HG03520 (cell line): Measurements from ENCODE around the gene TANGO2.

ENCODE experiments used
- ATAC-seq: cut with Tn5 transposase; IDR thresholded peaks from one replicate; pipeline ENCODE4 v1.9.1; 2021; ENCODE audit warnings: mild to moderate bottlenecking, moderate library complexity; ENCODE audit not compliant: unreplicated experiment

TANGO2 gene

GRCh38 chr22:20011123-20011992 is 9.6 kb upstream of the TANGO2 start:
- no peak for ATAC-seq

DNA sequence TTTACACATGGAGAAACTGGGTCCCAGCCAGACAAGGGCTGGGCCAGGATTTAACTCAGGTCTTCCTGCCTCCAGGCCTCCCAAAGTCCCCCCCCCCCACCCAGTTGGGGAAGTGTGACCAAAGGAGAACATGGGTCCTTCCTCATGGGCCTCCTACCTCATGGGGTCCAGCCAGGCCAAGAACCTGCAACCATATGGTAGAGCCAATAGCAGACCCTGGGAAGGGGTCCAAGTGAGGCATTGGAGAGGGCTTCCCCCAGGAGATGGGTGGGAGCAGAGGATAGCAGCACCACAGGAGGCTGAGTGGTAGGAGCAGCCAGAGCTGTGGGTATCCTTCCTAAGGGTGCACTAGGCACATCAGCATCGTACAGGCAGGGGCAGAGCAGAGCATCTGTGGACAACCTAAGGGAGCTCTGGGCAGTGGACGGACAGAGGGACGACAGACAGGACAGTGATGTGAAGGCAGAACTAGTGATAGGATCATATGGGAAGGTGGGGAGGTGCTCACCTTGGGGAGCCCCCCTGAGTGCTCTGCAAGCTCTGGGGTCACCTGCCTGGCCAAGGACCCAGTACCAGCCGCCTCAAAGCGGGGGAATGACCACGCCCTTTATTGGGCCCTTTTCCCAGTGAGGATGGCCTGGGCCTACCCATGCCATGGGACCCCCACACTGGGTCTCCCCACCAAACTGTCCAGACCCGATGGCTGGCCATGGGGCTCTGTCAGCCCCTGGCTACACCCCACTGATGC is 8.7 kb upstream of the TANGO2 start:
- ATAC-seq, result no peak

GRCh38 chr22:20012741-20013331 is 8.1 kb upstream of the TANGO2 start:
- ATAC-seq, result no peak

- ATAC-seq, result no peak
These were observed 7.5 kb upstream of the TANGO2 start for GRCh38 chr22:20013382-20013871.

- ATAC-seq, result no peak
These were observed 6.3 kb upstream of the TANGO2 start for GRCh38 chr22:20014526-20015186.

DNA sequence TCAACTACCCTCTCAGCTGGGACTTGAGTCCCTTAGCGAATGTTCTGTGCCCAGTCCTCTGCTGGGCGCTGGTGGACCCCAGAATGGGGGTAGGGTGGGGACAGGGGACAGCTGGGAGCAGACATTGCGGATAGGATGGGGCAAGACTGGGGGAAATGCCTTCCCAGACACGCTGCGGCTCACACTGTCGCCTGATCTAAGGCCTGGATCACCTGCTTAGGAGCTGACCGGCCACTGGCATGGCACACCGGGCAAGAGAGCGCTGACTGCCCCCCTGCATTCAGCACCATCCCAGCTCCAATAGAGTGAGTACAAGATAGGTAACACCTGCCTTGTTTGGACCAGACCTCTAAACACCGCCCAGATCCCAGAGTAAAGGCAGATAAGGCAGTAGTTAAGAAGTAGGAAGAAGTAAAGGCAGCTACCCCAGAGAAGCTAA is 5.7 kb upstream of the TANGO2 start:
- ATAC-seq, result no peak

DNA sequence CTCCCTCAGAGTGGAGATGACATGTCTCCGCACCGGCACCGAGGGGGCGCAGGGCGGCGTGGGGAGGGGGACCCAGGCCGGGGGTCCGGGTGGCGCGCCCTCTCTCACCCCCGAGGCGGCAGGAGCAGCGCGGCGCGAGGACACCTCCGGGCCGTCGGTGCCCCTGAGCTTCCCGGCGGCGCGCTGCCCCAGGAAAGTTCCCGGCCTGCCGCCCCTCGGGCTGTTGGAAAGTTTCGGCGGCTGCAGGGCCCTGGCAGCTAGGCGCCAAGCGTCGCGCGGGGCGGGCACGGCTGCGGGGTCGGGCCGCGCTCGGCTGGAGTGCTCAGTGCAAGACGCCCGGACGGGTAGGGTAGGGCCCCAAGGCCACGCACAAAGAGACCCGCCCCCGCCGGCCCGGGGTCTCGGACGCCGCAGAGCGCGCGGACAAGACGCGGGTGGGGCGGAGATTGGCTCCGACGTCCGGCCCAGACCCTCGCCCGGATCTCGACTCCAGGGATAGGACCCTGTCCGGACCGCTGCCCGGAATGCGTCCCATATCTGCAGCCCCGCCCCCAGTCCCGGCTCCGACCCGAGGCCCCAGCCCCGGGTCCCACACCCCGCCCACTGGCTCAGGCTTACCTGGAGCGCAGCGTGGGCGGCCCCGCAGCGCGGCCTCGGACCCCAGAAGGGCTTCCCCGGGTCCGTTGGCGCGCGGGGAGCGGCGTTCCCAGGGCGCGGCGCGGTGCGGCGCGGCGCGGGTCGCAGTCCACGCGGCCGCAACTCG is 4.8 kb upstream of the TANGO2 start:
- ATAC-seq, result no peak

GRCh38 chr22:20016734-20017621 is 3.9 kb upstream of the TANGO2 start, which contains the start of gene ARVCF:
ARVCF (minus strand) TSS chr22:20016823; CDS start chr22:19990794, 26,029 bp downstream.
- peak; percentile 69 for ATAC-seq

DNA sequence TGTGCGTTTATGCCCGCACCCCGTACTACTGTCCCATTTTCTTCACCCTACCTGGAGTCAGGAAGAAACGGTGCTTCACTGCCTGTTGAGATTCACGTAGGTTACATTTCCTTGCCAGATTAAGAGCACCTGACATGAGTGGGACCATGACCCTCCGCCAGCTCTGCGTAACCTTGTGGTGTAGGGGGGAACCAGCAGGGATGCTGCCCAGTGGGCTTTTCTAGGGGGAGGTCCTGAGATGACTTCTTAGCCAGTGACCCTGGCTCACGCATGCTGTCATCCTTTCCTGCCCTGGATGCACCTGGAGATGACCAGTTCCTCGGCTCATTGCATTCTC is 3.3 kb upstream of the TANGO2 start:
- no peak for ATAC-seq

DNA sequence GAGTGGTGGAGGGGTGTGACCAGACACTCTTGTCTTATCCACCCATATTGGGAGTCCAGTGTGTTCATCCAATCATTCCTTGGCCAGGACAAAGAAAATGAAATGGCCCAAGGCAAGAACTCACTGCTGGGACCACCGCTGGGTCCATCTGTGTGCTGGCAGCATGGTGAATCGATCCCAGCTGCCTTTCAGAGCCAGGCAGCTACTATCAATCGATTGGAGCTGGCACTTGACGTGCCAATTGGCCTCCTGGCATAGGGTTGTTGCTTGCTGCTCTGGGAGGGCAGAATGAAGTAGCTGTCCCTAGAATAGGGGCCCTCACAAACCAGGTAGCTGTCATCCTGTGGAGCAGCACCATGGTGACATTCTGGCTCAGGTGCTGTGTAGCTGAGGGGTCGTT is 2.9 kb upstream of the TANGO2 start:
- no peak for ATAC-seq

DNA sequence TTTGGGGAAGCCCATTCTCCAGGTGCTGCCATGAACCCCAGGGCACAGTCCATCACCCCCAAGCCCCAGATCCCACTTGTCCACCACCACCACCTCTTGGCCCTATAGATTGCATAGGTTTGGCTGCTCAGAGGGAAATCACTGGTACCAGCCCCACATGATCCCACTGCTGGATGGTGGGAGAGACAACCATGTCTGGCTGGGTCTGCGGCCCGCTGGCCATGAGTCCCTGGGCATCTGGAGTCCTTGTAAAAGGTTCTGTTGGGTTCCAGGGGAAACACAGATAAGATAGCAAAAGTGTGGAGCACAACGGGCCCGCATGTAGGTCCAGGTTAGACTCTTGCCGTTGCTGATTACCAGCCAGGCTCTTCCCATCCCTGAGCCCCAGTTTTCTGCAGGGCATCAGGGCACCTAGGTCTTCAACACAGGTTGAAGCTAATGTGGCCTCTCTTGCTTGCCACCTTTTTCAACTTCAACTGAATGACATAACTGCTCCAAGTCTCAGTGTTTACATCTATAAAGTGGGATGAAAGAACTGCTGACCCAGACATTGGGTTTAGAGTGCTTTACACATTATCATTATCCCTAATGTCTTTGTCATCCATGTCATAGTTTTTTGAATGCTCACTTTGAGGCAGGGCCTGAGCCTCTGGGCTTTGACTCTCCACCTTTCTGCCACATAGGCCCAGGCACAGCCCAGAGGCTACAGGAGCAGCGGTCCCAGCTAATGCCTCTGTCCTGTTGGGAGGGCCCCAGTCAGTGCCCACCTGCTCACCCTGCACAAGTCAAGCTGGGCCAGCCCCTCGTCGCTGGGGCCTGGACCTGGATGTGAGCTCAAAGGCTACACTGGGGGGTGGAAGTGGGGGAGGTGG is 1.0 kb upstream of the TANGO2 start:
- no peak for ATAC-seq

GRCh38 chr22:20021196-20022181 is 579 bp downstream of the TANGO2 start:
- ATAC-seq, result no peak

DNA sequence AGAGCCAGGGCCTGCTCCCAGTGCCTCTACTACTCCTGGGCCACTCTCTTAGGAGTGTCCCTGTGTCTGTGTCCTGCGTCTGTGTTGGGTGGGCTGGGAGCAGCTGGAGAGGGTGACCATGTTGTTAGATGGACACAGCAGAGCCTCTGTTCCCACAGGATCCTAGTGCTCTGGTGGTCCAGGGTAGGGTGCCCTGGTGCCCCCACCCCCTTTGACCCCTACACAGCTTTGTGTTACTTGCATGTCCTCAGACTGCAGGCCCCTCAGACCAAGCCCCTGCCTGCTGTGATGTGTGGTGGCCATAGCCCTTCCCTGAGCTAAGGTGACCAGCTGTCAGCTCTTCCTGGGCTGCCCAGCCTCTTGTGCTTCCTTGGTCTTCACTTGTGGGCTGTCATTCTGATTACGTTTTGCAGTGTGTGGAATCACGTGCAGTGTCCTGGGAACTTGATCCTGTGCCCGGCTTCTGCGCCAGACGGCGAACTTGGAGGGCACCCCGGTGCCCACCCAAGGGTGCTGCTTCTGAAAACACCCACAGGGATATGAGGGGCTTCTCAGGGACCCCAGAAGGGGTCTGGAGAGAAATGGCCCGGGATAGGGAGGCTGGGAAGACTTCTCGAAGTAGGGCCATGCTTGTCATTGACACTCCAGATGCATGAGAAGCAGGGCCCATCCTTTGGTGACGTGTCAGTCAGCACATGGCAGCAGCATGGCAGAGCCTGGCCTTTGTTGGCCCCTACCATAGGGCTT is 1.5 kb downstream of the TANGO2 start:
- ATAC-seq, result no peak

DNA sequence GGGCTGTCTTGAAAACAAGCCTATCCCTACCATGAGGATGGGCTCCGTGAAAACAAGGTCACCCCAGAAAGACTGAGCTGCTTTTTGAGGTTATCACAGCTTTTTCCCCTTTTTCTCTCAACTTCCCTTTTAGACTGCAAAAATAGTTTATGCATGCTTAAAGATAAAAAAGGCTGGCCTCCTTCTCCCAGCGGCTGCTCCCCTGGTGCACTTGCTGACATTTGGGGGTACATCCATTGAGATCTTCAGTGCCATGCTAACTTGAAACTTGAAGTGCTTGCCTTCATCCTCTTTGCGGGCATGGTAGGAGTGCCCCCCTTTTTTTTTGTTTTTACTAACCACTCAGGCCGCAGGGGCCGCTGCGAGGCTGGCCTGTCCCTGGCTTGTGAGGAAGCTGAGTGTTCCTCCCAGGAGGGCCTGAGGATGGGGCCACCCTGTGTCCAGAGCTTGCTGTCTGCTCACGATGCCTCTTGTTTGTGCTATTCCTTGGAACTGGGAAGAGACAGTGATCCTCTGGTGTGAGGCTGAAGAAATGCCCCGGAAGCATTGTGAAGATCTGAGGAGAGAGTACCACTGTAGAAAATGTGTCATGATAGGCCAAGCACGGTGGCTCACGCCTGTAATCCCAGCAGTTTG is 2.2 kb downstream of the TANGO2 start:
- ATAC-seq, result no peak

GRCh38 chr22:20024225-20024624 is 3.3 kb downstream of the TANGO2 start:
- no peak for ATAC-seq
